K562 (cell line): ENCODE results near the gene RTN4. TPM values are rescaled to one million over a fixed set of nuclear protein-coding genes. Genes with fewer than 3 reads are reported as not detected.

ENCODE experiments used
- CBX8 ChIP-seq: fragments of 200-600 bp; sonication (generic); IDR thresholded peaks from 2 replicates; pipeline ENCODE4 v1.6.1; 2012; ENCODE audit warnings: borderline replicate concordance, mixed run types, low read depth, mild to moderate bottlenecking, moderate library complexity, mixed read lengths, low read length, control low read depth, inconsistent platforms; ENCODE audit not compliant: poor library complexity, severe bottlenecking; ENCODE audit errors: extremely low read depth
- HDAC2 ChIP-seq: fragments of 450-650 bp; IDR thresholded peaks from 2 replicates; pipeline ENCODE4 v1.6.1; 2016; ENCODE audit warnings: mild to moderate bottlenecking
- MAZ ChIP-seq, 2 experiments: fragments of 450-650 bp in 1 of 2; sonication (generic) in 1 of 2; formaldehyde crosslinking; IDR thresholded peaks in 1 of 2; conservative IDR thresholded peaks in 1 of 2; 2 replicates each; pipeline versions ENCODE4 v1.4.0 to v1.5.0; 2020; ENCODE audit warnings: mild to moderate bottlenecking in 1 of 2, missing genetic modification reagents in 1 of 2
- ZBTB40 ChIP-seq, 2 experiments: fragments of 450-650 bp in 1 of 2; sonication (generic) in 1 of 2; formaldehyde crosslinking in 1 of 2; IDR thresholded peaks; 2 replicates each; pipeline versions ENCODE4 v1.7.1 to v1.9.0; 2016 to 2022; ENCODE audit warnings: inconsistent platforms in 1 of 2, mild to moderate bottlenecking in 1 of 2, missing genetic modification reagents in 1 of 2
- ZKSCAN8 ChIP-seq: fragments of 200-800 bp; sonication (Bioruptor generic); IDR thresholded peaks from 2 replicates; pipeline ENCODE4 v1.6.1; 2016; ENCODE audit warnings: missing genetic modification characterization, missing compliant biosample characterization
- polyA plus RNA-seq, 8 experiments: library from polyadenylated mRNA; depleted of rRNA in 4 of 8; stranded (reverse) in 5 of 8; unstranded in 3 of 8; fragments of >200 nt; fragmentation: Nextera tagmentation in 2 of 8; fragmentation: Illumina TruSeq in 1 of 8; extraction: Ambion mirVana in 2 of 8; extraction: Trizol in 1 of 8; gene quantifications; 2 replicates each; pipeline versions ENCODE4 v1.2.1 to v1.2.3, GENCODE V29; 2011 to 2014; ENCODE audit warnings: inconsistent platforms in 1 of 8, missing spikeins in 1 of 8
- total RNA-seq, 7 experiments: library from RNA; depleted of rRNA in 6 of 7; stranded (reverse); fragments of >200 nt in 6 of 7; fragmentation: Illumina TruSeq in 2 of 7; extraction: Trizol in 2 of 7; gene quantifications; 2 replicates each; pipeline versions ENCODE4 v1.2.1 to v1.2.3, GENCODE V29; 2011 to 2021; ENCODE audit warnings: low replicate concordance in 1 of 7

Gene RTN4
- total and polyA plus RNA-seq, 9 of the 15 experiments (the other 6 are each of a cell fraction or from before 2014, with no cell fraction given): 73.0 to 248 (median 116) TPM

- TF ChIP-seq ZBTB40 (IDR thresholded peaks at IDR 0.05): 0 out of 2 replicates have a peak, but pooled peaks have one; percentile 5
- no peak for TF ChIP-seq ZBTB40 (CRISPR knock-in tag; IDR thresholded peaks at IDR 0.05)
- 0 out of 4 replicates have a peak, but pooled peaks of 1 of the 2 experiments have one; percentile 15 for TF ChIP-seq MAZ (CRISPR knock-in tag; conservative IDR thresholded peaks at IDR 0.05 in 1 of 2, IDR thresholded peaks at IDR 0.05 in 1 of 2)
- TF ChIP-seq ZKSCAN8 (CRISPR knock-in tag): no peak
- peak; percentile 4; the same call in 1 of the 2 replicates for TF ChIP-seq HDAC2
- no peak for TF ChIP-seq CBX8
Measured at GRCh38 chr2:55087936-55088335, 37.7 kb upstream of the RTN4 start (continued).
